MM.1S (cell line): Measurements from ENCODE around the gene TSPAN17.

Experiments used
- CTCF ChIP-seq: fragments of 300-600 bp; sonication (generic); IDR thresholded peaks from 2 replicates; pipeline ENCODE4 v1.5.1; 2016; ENCODE audit warnings: antibody characterized with exemption, low read length, mixed read lengths
- EZH2 ChIP-seq: fragments of 300-600 bp; sonication (generic); optimal IDR thresholded peaks from 2 replicates; pipeline ENCODE3; 2017; ENCODE audit warnings: low read depth, mild to moderate bottlenecking, antibody characterized with exemption, low read length, mixed read lengths
- EZH2phosphoT487 ChIP-seq: fragments of 300-600 bp; sonication (generic); IDR thresholded peaks from 2 replicates; pipeline ENCODE4 v1.6.1; 2018; ENCODE audit warnings: antibody characterized with exemption, low read length

GRCh38 chr5:176690911-176691310, 43.6 kb downstream of the TSPAN17 start:
- TF ChIP-seq EZH2 (no peak), CTCF (no peak), EZH2phosphoT487 (no peak)
